NCI-H748 (cell line): ENCODE results near the gene SNAP23.

Experiments used
- DNase-seq: peaks from one replicate; lab custom pipeline; 2025; ENCODE audit not compliant: unreplicated experiment; lab: John Stamatoyannopoulos, UW

The SNAP23 gene

GRCh38 chr15:42494998-42495360, 455 bp upstream of the SNAP23 start:
- peak; percentile 17 for DNase-seq

DNA sequence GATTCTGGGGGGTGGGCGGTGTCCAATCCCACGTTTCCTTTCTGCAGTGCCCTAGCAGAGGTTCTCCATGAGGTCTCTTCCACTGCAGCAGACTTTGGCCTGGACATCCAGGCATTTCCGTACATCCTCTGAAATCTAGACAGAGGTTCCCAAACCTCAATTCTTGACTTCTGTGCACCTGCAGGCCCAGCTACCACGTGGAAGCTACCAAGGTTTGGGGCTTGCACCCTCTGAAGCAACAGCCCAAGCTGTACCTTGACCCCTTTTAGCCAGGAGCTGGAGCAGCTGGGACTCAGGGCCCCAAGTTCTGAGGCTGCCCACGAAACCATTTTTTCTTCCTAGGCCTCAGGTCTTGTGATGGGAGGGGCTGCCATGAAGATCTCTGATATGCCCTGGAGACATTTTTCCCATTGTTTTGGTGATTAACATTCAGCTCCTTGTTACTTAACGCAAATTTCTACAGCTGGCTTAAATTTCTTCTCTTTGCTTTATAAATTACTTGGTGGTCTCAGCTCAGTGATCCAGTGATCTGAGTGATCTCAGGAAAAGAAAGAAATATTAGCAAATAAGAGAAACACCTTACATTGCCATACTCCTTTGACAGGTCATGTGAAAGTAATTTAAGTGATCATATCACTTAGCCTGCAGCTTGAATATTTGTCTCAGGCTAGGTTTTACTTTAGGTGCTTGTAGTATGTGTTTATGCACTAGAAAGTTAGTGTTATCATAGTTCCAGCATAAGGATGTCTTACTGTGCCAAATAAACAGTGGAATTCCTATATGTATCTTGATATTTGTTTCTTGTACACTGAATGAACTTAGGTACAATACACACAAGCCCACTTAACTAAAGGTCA, 3.0 kb downstream of the SNAP23 start:
- DNase-seq = no peak

GRCh38 chr15:42499858-42500609, 4.6 kb downstream of the SNAP23 start:
- no peak for DNase-seq

GRCh38 chr15:42502477-42502876, 7.0 kb downstream of the SNAP23 start:
- DNase-seq = no peak

DNA sequence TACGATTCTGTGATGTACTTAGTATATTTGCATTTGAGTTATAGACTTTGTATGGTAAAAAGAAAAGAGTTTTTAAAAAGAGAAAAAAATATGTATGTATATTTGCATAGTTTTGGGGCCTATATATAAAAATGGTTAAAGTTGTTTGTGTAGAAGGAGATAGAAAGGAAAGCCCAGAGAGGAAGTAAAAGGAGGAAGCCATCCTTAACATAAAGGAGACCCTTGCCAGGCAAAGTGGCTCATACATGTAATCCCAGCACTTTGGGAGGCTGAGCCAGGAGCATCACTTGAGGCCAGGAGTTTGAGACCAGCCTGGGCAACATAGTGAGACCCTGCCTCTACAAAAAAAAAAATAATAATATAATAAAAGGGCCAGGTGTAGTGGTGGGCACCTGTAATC, 8.4 kb downstream of the SNAP23 start:
- no peak for DNase-seq

GRCh38 chr15:42504631-42505030, 9.2 kb downstream of the SNAP23 start:
- no peak for DNase-seq

DNA sequence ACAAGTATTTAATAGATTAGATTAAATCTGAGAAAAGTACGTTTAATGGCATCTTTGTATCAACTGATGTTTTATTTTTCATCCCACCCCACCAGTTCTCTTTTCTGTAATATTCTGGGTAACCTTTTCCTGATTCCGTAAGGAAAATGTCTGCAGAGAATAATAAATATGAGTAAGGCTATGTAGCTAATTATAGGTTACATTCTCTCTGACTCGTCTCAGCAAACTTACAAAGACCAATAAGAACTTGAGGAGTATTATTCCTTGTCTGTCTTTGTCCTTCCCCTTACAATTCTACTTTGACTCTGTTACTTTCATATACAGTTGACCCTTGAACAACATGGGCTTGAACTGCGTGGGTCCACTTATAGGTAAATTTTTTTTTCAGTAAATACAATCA, 12.1 kb downstream of the SNAP23 start:
- DNase-seq = no peak

DNA sequence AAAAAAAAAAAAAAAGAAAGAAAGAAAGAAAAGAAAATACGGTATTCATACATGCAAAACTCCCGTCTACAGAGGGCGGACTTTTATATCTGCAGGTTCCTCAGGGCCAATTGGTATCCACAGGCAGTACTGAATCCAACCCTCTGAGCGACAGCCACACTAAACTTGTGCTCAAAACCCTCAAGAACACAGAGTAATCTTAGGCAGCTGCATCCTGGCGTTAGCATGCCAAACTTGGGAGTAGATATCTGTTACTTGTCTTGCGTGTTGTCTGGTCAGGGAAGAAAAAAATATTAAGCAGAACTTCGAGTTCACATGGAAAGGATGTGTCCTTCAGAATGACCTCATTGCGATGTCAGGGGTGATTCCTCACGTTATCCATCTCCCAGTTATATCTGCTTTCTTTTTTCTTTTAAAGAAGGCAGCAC, 12.8 kb downstream of the SNAP23 start:
- no peak for DNase-seq

- DNase-seq = no peak
Observed at GRCh38 chr15:42510258-42511006, 15.0 kb downstream of the SNAP23 start.

GRCh38 chr15:42511007-42511391, 15.6 kb downstream of the SNAP23 start:
- DNase-seq = no peak

DNA sequence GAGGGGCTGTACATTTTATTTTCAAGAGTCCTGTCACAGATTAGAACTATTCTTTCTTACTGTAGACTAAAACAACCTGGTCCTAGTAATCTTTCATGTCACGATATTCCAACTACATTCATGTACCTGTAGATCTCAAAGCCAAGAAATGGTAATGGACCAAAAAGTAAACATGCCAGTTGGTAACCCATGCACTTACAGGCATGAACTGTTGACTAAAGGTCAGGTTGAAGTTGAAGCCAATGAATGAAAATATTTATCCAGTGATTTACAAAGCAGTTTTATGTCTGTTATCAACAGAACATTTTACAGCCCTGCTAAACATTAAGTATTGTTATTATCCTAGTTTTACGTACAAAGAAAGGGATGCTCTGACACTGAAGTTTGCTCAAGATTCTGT, 27.9 kb downstream of the SNAP23 start:
- no peak for DNase-seq

GRCh38 chr15:42528970-42529369, 33.5 kb downstream of the SNAP23 start:
- DNase-seq = no peak

GRCh38 chr15:42533246-42533645, 37.8 kb downstream of the SNAP23 start:
- no peak for DNase-seq

GRCh38 chr15:42544853-42545629, 49.6 kb downstream of the SNAP23 start:
- no peak for DNase-seq

DNA sequence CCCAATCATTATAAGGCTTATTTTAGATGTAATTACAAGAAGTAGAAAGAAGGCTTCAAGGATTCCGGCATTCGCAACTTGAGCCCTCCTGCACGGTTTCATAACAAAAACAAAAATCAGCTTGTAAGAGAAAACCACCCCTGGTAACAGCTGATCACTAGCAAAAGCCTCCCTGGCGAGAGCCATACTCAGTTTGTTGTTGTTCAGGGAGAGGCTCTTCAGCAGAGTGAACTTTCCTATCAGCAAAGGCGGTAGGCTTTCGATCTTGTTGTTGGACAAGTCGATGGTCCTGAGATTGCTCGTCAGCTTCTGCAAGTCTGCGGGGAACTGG, 52.4 kb downstream of the SNAP23 start:
- peak; percentile 60 for DNase-seq

DNA sequence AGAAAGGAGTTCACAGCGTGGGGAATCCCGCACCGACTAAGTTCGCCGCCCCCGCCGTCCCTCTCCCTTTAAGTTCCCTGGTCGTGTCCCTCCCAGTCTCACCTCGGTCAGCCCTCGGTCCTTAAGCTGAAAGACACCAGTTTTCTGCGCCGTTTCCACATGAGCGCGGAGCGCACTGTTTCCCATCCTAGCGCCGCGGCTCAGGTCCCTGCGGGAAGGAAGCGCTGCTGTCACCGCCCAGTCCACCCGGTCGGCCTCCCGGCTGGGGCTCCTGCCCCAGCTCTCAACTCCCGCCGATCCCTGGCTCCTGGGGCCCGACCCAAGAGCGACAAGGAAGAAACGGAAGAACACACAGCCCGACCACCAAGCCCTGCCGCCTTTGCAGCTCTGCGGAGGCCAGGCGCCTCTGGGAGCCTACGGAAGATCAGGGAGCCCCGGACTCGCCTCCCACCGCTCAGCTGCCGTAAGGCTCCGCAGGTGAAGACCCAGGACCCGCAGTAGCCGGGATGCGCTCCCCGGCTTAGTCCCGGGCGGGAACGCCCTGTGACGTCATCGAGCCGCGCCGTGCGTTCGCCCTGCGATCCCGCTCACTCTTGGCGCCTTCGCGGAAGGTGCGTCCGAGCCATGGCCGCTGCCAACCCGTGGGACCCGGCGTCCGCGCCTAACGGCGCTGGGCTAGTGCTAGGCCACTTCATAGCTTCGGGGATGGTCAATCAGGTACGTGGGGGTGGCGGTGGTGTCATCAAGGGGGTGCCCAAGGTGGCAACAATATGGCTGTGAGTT, 53.0 kb downstream of the SNAP23 start, which contains the start of the genes HAUS2 and LRRC57:
TSS of gene HAUS2 (plus strand) at position 590 of the 783 bp plus-strand sequence. CDS start at position 625, 35 bp downstream.
TSS of gene LRRC57 (minus strand) at position 545 of the 783 bp plus-strand sequence. CDS start at position 186, 359 bp downstream.
- DNase-seq = peak; percentile 90

DNA sequence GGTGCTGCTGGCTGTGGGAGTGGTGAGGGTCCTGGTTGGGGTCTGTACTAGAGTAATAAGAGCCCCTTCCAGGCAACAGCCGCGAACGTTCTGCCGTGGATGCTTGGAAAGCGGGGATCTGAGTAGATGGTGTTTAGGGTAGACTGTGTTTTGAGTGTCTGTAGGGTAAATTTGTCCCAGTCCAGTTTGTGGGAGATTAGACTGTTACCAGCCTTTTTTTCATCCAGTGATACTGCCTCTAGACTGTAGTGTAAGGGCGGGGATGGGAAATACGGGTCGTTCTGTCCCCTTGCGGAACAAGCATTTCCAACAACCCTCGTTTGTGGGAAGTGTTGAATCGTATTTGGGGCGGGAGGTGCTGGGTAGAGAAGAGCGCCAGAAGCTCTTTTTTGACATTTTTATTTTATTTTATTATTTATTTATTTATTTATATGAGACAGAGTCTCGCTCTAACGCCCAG, 53.6 kb downstream of the SNAP23 start:
- peak; percentile 60 for DNase-seq

DNA sequence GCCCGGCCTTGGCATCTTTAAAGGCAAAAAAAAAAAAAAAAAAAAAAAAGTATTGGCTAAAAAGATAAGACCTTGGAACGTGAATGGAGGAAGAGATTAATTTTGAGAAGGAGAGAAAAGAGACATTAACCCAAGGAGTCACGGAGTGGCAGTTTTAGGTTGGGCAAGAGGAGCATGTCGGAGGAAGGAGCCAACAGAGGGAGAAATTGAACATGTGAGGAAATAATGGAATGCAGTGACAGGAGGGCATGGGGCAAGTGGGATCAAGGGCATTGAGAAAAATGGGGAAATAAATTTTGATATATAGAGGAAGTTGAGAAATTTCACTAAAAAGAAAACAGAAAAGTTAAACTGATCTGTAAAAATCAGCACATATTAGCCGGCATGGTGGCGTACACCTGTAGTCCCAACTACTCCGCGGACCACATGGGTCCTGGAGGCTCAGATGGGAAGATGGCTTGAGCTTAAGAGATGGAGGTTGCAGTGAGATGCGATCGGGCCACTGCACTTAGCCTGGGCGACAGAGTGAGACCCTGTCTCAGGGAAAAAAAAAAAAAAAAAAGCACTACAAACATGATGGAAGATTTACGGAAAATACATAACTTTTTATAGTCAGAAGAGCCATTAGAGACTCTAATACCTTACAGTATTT, 54.4 kb downstream of the SNAP23 start:
- no peak for DNase-seq

DNA sequence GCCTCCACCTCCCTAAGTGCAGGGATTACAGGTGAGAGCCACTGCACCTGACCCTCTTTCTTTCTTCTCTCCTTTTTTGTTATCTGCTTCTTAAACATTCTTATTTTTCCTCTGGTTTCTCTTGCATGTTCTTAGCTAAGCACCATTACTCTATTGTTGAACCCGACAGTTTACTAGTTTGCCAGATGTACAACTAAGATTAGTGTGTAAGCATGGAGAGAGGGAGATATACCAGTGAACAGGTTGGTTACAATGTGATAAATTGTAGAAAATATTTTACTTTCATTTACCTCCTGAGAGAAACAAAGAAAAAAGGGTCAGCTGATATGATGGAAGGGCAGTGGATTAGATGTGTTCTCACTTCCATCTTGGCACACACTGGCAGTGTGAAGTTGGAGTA, 58.1 kb downstream of the SNAP23 start:
- DNase-seq = no peak
